Right lobe of liver (tissue), 6 donors: ENCODE results near the gene CIAO2B. TPM values are rescaled to one million over a fixed set of nuclear protein-coding genes. Genes with fewer than 3 reads are reported as not detected.
A peak's percentile ranks its signal among the peaks of the same experiment; 100 is the strongest.

ENCODE experiments used
- ATAC-seq, 4 donors: fragments of 200-7000 bp; cut with Tn5 transposase; one replicate each; pipeline ENCODE4 v1.9.1; 2020; ENCODE audit warnings: mild to moderate bottlenecking in 4 of 4, moderate library complexity in 4 of 4
- DNase-seq, 3 donors: peaks; one replicate each; pipeline ENCODE4 v3.0.0-alpha.2; 2020
- H3K27ac ChIP-seq, 3 donors: fragments of 200-600 bp; one replicate each; pipeline ENCODE4 v1.8.0; 2022
- H3K27me3 ChIP-seq, 2 donors: fragments of 200-600 bp; one replicate each; pipeline ENCODE4 v1.8.0; 2022
- H3K36me3 ChIP-seq, 4 donors: fragments of 200-600 bp; sonication (generic) in 1 of 4; one replicate each; pipeline versions ENCODE4 v1.5.1 to v1.8.0; 2017 to 2022; ENCODE audit warnings: control low read depth in 1 of 4
- H3K4me1 ChIP-seq, 4 donors: fragments of 200-600 bp; sonication (generic) in 1 of 4; one replicate each; pipeline versions ENCODE4 v1.5.1 to v1.8.0; 2017 to 2022; ENCODE audit warnings: control low read depth in 1 of 4
- H3K4me3 ChIP-seq, 3 donors: fragments of 200-600 bp; one replicate each; pipeline ENCODE4 v1.8.0; 2022
- H3K9me3 ChIP-seq, 4 donors: fragments of 200-600 bp; sonication (generic) in 1 of 4; one replicate each; pipeline versions ENCODE4 v1.5.1 to v1.8.0; 2017 to 2022; ENCODE audit warnings: control low read depth in 1 of 4
- CTCF ChIP-seq, 4 donors: fragments of 200-600 bp in 3 of 4; fragments of 450-650 bp in 1 of 4; IDR thresholded peaks; one replicate each; pipeline versions ENCODE4 v1.5.1 to v1.8.0; 2016 to 2022; ENCODE audit warnings: antibody characterized with exemption in 4 of 4, mild to moderate bottlenecking in 2 of 4
- POLR2A ChIP-seq: fragments of 450-650 bp; IDR thresholded peaks from one replicate; pipeline ENCODE4 v1.6.1; 2017; ENCODE audit warnings: antibody characterized with exemption, mild to moderate bottlenecking
- WGBS: methylation state at CpG from one replicate; pipeline ENCODE4 v1.1.6; 2018; ENCODE audit warnings: low coverage, low lambda C conversion rate; ENCODE audit not compliant: insufficient coverage; ENCODE audit errors: missing lambda C conversion rate; 5-methylcytosine and 5-hydroxymethylcytosine counted together
- intact Hi-C, 2 donors: fragments of 100-400 bp; cut with DNase I; formaldehyde crosslinking; loops; one replicate each; pipeline versions ENCODE4 v1.11.2 to v1.14.1; 2022
- total RNA-seq, 6 experiments: library from RNA; depleted of rRNA in 2 of 6; stranded (reverse); fragments of >200 nt in 2 of 6; fragmentation: NEBNext Ultra II Directional in 3 of 6; extraction: Animal tissue kit (Norgen Biotek cat#: 25700) in 3 of 6; gene quantifications; one replicate each; pipeline versions ENCODE4 v1.1.0 to v1.2.4, GENCODE V29; 2016 to 2023
- donor health status: DM: no; HTN: yes; CAD: no.
- donor health status: DM: no; HTN: no; CAD: no.
- donor health status: DM: no; HTN: no; CAD: no.
- donor health status: DM: no; HTN: yes; CAD: no.
- donor health status: DM: no; HTN: yes; CAD: no.

Gene CIAO2B
- total RNA-seq, 6 experiments from 2014 or later, result 40.6 to 111 (median 47.4) TPM

GRCh38 chr16:66905633-66906539, 28.3 kb downstream of the CIAO2B start:
- WGBS, result 74% methylated on average over 5 of the region's 11 CpGs
- H3K4me1 ChIP-seq, result no peaks in the 10 kb centered on the region
- DNase-seq (peak in 2 of 3 donors; percentile 20 to 31), ATAC-seq (no peak)
- H3K27me3 ChIP-seq, result no peaks in the 10 kb centered on the region
- H3K9me3 ChIP-seq, result no peaks in the 10 kb centered on the region
- no peak overlapping the region for H3K4me3 ChIP-seq
- TF ChIP-seq POLR2A (no peak), CTCF (IDR thresholded peaks at IDR 0.05) (no peak)
- no peaks in the 10 kb centered on the region for H3K36me3 ChIP-seq
- no peak overlapping the region for H3K27ac ChIP-seq
- intact Hi-C loops, result no loop called here

- no peak for ATAC-seq
- 55% methylated on average over 7 of the region's 16 CpGs for WGBS
- H3K4me1 ChIP-seq, result peaks cover 0 to 6% (median 3%) of the 10 kb centered on the region in 4 donors
- no peak overlapping the region for H3K4me3 ChIP-seq
- TF ChIP-seq POLR2A (no peak), CTCF (IDR thresholded peaks at IDR 0.05) (no peak)
- H3K27ac ChIP-seq, result no peak overlapping the region
- H3K36me3 ChIP-seq, result no peaks in the 10 kb centered on the region
- DNase-seq, result peak in 2 of 3 donors; percentile 14 to 30
- intact Hi-C loops, result no loop called here
- no peaks in the 10 kb centered on the region for H3K27me3 ChIP-seq
- no peaks in the 10 kb centered on the region for H3K9me3 ChIP-seq
Measured at GRCh38 chr16:66904846-66905632, 29.2 kb downstream of the CIAO2B start.

- H3K4me3 ChIP-seq, result no peak overlapping the region
- TF ChIP-seq POLR2A (no peak), CTCF (IDR thresholded peaks at IDR 0.05) (no peak)
- H3K9me3 ChIP-seq, result no peaks in the 10 kb centered on the region
- peak in 2 of 3 donors; percentile 10 to 46 for DNase-seq
- H3K4me1 ChIP-seq, result peaks cover 0 to 12% (median 6%) of the 10 kb centered on the region in 4 donors
- intact Hi-C loops, result no loop called here
- H3K36me3 ChIP-seq, result no peaks in the 10 kb centered on the region
- ATAC-seq, result no peak
- 80% methylated on average over 2 of the region's 13 CpGs for WGBS
- no peak overlapping the region for H3K27ac ChIP-seq
- H3K27me3 ChIP-seq, result no peaks in the 10 kb centered on the region
Measured at GRCh38 chr16:66904428-66904845, 29.8 kb downstream of the CIAO2B start.

- no peak for ATAC-seq
- no peak overlapping the region for H3K27ac ChIP-seq
- DNase-seq, result peak in 2 of 3 donors; percentile 19 to 48
- H3K4me1 ChIP-seq, result peaks cover 0 to 19% (median 8%) of the 10 kb centered on the region in 4 donors
- no peaks in the 10 kb centered on the region for H3K27me3 ChIP-seq
- WGBS, result no CpG with 5 or more reads among the region's 11 CpGs
- no peak for TF ChIP-seq POLR2A
- TF ChIP-seq CTCF (IDR thresholded peaks at IDR 0.05), result no peak
- H3K4me3 ChIP-seq, result no peak overlapping the region
- intact Hi-C loops, result no loop called here
- no peaks in the 10 kb centered on the region for H3K36me3 ChIP-seq
- no peaks in the 10 kb centered on the region for H3K9me3 ChIP-seq
Measured at GRCh38 chr16:66903544-66904427, 30.4 kb downstream of the CIAO2B start.
